NOMO-1 (cell line): ENCODE data around the gene AIPL1.
A peak's percentile ranks its signal among the peaks of the same experiment; 100 is the strongest.

Source experiments
- DNase-seq, 2 experiments: peaks; one replicate each; lab custom pipeline; 2025; ENCODE audit not compliant: unreplicated experiment in 2 of 2; lab: John Stamatoyannopoulos, UW

The AIPL1 gene

DNA sequence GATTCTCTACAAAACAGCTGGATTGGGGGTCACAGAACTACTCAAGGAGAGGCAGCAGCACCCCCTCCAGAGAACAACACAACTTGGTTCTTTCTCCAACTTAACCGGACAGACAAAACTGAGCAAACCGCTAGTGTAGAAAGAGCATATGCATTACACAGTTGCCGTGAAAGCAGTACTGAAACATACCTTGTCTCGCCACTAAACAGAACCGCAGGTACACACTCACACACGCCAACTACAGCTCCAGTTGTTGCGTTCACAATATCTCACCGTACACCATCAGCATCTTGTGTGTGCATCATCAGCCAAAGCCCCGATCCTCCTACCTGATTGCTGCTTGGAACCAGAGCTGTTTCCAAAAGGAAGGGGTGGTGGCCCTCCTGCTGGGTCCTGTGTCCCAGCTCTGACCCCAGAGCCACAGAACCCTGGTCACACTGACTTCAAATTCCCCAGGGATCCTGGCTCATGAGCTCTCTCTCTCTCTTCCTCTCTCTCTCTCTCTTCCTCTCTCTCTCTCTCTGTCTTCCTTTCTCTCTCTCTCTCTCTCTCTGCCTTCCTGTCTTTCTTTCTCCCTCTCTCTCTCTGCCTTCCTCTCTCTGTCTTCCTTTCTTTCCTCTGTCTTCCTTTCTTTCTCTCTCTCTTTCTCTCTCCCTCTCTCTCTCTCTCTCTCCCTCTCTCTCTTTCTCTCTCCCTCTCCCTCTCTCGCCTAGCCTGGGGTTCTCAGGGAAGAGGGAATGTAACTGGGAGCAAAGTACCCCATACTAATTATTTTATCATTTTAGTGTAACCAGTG, 17.7 kb upstream of the AIPL1 start:
- no peak for DNase-seq

DNA sequence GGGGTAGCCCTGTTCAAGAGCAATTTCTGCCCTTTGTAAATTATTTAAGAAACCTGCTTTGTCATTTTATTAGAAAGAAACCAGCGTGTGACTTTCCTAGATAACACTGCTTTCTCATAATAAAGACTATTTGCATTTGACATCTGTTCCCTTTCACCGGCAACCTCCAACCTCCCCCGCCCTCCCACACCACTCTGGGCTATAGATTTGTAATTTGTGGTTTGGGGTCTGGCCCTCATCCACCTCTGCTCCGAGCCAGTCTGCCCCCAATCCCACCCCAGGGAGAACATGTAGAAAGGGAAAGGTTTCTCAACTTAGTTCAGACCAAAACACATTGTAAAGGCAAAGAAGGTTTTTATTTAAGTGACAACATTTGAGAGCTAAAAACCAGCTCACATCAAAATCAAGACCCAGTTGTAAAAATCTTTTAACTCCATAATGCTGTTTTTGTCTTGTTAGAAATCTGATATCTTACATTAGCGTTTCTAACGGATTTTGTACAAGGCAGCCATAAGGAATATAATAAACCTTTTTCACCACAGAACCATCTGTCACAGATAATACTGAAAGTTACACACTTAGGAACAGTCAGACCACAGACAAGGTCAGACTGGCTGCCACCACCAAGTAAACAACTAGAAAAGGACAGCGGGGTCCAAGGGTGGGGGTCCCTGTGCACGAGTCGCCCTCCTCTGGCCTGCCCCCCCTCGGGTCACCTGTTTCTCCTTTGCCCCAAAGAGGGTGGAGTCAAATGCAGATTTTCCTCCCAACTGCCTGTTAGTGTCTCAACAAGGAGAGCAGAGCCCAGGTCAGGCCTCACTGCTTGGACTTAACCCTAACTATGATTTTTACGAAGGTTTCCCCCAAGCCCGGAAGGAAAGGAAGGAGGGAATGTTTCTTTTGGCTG, 16.3 kb upstream of the AIPL1 start:
- no peak for DNase-seq

DNA sequence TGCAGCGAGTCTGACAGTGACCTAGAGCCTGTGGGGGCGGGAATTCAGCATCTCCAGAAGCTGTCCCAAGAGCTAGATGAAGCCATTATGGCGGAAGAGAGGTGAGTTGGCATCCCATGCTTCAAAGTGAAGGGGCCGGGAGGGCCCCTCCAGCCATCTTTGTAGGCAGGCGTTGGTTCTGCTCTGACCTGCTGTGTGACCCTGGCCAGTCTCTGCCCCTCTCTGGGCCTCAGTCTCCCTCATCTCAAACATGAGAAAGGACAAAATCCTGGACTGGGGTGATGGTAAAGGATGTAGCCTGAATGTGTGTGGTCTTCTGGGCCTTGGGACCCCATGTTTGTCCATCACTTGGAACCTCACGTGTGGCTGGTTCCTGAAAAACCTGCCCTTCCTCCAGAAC, 14.4 kb upstream of the AIPL1 start:
- DNase-seq, result no peak

DNA sequence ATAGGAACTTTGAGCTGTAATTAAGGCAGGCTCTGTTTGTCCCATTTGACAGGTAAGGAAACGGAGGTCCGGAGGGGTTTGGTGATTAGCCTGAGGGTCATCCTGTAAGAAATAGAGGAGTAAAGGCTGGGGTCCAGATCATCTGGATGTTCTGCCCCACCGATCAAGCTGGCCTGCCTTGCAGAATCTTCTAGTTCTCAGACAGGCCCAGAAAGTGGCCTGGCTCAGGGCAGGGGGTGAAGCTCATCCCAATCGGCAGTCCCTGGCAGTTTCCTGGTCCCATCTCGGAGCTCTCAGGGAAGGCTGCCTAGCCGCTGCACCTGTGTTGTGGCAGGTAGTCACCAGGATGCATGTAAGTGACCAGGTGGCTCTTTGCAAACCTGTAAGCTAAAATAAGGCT, 13.6 kb upstream of the AIPL1 start:
- DNase-seq, result no peak

DNA sequence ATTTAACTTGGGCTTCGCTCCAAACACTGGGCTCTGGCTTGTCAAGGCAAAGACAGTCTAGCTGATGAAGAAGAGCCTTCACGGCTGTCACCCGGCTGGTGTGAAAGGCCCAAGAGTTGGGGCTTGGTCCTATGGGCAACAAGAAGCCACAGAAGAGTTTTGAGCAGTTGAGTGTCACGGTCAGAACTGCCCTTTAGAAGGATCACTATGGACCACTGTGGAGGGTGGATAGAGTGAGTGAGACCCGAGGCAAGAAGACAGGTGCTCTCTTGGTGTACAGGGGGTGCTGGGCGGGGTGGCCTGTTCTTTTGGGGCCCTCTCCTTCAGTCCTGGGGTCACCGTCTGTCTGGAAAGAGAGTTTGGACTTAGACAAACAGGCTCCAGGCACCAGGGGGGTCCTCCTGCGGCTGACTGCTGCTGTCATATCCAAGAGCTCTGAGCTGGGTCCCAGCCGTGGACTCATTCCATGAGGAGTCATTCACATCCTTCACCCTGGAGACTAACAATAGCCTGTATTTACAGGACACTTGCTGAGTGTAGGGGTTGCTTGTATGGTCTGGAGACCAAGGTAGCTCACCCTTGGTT, 11.7 kb upstream of the AIPL1 start:
- DNase-seq, result no peak

DNA sequence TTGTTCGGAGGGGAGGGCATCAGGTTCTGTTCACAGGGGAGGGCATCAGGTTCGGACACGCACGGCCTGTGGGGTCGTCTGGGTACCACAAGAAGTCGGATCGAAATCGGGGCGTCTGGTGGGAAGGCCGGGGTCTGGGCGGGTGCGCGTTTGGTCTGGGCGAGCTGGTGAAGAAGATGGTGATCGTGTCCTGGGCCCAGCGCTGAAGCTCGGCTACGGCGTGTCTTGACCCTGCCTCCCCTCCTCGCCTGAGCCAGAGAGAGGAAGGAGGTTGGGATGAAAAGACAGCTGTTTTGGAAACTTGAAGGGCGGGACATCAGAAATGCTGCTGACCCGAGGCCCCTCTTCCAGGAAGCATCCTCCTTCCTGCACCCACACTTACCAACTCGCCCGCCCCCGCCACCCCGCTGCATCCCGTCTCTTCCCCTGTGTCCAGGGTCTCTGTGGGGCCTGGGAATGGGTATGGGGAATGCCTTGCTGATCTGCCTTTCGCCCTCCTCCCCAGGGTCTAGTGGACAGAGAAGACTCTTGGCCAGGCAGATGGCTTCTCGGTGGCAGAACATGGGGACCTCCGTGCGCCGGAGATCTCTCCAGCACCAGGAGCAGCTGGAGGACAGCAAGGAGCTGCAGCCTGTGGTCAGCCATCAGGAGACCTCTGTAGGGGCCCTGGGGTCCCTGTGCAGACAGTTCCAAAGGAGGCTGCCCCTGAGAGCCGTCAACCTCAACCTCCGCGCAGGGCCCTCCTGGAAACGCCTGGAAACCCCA, 9.8 kb upstream of the AIPL1 start:
- DNase-seq, result no peak

DNA sequence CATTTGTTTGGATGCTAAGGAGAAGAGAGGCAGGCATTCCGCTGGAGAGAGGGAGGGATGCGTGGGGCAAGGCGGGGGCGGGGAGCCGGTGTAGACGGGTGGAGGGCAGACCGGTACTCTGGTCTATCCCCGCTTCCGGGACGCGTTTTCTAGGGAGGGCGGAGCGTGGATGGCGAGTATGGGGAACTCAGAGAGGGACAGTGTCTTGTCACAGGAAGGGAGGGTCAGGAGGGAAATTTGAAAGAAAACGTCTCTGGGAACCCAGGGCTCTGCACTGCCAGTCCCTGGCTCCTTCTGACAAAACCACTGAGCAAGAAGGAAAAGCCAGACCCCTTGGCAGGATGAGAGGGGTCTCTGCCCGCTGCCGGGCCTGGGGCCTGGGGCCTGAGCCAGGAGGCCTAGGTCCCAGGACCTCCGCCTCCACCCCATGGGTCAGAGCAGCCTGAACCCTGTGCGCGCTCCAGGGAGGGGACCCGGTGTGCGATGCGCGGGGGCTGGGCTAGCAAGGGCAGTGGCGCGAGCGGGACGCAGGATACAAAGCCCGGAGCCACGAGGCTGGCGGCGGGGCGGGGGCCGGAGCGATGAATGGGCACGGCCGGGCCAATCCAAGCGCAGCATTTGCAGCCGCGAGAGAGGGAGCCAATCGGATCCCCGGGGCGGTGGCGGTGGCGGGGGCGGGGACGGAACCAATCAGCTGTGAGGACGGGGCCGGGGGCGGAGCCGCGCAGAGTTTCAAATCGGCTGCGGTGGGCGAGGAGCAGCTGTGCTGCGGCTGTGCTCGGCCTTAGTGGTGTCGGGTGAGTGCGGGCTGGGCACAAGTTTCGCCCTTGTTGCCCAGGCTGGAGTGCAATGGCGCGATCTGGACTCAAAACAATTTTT, 9.0 kb upstream of the AIPL1 start, which contains the start of gene PIMREG:
Gene PIMREG, plus strand, starts transcription at position 764 of the 879 bp plus-strand sequence. CDS start 656 bp downstream, outside the sequence.
- DNase-seq, result peak; percentile 91 to 94

DNA sequence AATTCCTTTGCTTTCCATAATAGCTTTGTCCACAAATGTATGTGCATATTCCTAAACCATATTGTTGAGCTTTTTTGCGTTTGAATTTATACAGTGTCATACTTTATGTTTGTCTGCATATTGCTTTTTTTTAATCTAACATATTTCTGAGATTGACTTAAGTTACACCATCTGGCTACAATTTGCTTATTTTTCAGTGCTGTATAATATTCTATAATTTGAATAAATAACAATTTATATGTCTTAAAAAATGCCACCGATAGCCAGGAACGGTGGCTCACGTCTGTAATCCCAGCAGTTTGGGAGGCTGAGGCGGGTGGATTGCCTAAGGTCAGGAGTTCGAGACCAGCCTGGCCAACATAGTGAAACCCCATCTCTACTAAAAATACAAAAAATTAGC, 7.9 kb upstream of the AIPL1 start:
- no peak for DNase-seq

DNA sequence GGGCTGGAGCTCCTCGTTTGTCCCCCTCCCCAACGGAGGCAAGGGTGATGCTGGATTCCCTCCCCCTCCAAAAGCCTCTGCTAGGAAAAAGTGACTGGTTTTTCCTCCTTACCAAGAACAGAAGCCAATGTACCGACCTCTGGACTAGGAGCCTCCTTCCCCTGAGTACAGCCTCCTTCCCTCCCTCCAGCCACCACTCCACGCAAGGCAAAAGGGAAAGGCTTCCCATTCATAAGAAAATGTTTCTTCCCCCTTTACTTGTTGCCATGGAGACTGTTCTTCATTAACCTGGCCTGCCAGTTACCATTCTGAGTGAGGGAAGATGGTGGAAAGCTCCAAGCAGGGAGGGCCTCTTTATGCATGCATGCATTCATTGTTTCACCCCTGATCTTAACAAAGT, 5.0 kb upstream of the AIPL1 start:
- DNase-seq, result no peak

DNA sequence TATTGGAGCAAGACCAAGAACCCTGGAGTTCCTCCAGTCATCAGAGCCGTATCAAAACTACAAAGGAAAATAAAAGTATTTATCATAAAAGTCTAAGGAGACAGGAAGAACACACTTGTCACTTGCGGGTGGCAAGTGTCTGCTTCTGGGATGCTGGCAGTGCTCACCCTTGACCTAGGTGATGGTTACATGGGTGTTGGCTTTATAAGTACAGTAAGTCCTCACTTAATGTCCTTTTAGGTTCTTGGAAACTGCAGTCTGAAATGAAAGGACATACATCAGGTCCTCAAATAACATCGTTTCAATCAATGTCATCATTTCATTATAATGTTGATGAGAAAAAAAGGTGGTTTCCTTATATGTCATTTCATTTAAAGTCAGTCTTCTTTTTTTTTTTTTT, 3.0 kb upstream of the AIPL1 start:
- no peak for DNase-seq

DNA sequence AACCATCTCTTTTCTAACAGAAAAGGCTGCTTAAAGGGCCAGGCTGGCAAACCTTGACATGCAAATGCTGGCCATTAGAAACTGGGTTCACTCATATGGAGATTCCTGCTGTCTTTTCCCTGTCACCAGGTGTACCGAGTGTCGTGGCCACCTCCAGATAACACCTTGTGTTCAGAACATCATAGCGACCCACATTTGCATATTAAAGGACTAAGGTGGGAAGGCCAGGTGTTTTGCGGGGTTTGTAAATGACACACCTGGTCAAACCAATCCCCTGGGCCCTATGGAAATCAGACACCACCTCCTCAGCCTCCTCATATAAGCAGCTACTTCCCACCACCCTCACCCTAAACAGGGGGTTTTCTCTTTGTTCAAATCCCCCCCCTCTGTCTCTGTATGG, 2.5 kb upstream of the AIPL1 start:
- DNase-seq, result no peak

DNA sequence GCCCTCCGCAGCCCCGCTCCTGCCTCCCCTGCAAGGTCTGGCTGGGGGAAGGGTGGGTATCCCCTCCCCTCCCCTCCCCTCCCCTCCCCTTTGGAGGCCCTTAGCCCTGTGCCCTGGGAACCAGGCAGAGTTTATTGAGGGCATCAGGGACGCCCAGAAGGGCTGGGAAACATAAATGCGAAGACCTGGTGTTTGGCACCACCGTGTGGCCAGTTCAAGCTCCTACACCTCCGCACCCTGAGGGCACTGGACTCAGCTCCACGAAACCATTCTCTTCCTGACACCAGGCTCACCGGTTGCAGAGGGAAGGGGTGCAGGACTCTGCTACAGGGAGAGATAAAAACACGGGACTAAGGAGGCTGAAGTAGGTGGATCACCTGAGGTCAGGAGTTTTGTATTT, 1.0 kb upstream of the AIPL1 start:
- DNase-seq, result peak; percentile 44 to 67

DNA sequence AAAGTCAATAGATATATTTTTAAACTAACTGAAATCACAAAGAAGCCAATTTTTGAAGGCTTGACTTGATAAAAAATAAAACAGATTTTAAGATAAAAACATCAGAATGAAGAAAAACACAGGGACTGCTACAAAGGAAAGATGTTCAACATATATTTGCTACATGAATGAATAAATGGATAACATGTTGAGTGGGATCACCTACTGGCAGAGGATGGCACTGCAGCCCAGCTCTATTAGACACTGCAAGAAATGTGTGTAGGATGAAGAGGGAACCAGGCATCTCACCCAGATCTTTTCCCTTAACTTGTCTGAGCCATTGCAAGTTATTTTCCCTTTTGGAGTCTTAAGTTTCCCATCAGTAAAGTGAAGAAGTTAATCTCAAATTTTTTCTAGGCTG, 4.2 kb downstream of the AIPL1 start:
- DNase-seq, result no peak

DNA sequence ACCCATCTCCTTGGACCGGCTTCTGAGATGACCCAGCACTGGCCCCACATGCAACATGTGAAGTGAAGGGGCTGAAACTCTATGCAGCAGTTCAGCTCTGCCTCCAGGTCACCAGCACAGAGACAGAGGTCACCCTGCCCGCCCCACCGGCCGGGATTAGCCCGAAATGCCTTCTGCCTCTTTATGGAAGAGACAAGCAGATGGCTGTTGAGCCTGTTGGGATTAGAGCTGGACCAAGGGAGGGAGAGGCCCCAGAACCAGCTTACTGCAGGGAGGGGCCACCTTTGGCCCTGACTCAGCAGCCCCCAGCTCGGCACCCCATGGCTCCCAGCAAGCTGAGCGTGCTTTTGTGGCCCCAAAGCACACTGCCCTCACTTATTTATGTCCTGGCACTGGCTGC, 5.7 kb downstream of the AIPL1 start:
- no peak for DNase-seq

DNA sequence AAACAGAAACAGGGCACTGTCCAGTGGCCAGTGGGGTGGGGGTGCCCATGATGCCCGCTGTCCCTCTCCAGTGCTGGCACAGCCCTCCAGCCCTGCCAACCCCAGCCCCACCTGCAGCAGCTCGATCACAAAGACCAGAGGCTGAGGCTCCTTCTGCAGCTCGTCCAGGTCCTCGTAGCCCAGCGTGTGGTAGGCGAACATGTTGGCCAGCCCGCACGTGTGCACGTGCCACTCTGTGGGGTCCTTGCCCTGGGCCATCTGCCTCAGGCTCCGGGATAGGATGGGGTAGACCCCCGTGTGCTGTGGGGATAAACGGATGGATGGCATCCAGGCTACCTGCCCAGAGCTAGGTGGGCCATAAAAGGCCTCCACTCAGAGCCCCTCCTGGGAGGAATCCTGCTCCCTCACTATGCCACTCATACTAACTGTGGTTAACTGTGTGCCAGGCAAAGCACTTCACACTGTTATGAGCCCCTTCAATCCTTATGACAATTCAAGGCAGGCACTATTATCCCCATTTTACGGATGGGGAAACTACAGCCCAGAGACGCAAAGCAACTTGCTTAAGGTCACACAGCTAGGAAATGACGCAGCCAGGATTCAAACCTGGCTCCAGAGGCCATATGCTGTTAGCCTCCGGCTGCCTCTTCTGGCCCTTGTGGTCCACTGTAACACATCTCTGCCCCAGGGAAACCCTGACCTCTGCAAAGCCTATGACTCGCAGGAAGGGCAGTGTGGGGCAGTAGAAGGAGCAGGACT, 6.5 kb downstream of the AIPL1 start:
- no peak for DNase-seq

DNA sequence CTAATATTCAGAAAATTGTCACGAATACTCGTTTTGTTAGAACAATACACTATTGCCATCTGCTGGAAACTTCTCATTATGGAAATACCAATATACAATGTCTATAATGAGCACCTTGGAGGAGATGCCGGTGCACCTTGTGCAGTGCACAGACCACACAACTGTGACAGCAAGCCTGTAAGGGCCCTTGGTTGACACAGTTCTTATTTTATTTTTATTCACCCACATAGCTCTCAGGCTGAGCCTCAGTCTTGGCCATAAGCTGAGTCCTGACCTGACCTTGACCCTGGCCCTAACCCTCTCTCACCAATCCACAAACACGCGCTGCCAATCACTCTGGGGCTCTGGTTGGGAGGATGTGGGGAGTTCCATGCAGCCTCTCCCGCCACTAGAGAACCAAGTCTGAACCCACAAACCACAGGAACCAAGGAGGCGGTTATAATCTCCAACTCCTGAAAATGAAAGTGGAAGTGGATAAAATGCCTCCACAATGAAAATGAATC, 7.6 kb downstream of the AIPL1 start:
- DNase-seq, result peak; percentile 84 to 88

DNA sequence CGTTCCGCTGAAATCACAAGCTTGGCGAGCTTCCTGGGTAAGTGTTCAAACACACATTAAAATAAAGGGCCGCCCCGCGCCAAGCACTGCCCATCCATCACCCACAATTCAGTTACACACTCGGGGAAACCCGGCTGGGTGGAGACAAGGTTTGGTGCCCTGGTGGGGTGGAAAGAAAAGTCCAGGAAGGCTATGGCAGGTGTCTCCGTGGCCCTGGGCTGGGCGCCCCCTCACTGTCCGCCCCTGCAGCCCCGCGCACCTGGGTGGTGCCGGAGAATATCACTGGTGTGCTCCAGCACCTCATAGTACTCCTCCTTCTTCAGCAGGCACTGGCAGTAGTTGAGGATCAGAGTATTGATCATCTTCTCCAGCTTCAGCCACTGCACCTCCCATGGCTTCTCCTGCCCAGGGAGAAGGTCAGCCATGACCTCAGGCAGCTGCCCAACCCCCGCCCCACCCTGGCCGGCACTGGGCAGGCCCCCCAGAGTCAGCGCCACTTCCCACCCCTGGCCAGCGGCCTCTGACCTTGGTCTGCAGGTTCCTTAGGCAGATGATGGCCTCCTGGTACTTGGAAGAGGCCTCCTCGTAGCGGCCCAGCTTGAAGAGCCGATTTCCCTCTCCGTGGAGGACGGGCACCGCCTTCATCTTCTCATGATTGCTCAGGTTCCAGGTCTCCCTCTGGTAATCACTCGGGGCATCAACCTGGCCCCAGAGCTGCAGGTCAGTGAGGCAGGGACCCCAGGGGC, 8.4 kb downstream of the AIPL1 start:
- no peak for DNase-seq

DNA sequence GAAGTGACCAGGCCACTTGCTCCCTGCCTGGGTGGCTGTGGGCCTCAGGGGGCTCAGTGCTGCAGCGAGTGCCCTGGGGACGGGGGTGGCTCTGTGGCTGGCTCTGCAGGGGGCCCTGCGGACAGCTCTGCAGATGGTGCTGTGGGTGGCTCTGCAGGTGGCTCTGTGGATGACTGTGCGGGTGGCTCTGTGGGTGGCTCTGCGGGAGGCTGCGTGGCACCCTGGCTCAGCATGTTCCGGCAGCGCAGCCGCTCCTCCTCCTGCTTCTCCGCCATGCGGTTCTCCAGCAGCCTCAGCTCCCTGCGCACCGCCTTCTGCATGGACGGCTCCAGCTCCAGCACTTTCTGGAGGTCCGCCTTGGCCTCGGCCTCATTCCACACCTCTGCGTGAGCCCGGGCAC, 9.5 kb downstream of the AIPL1 start:
- no peak for DNase-seq
